IPS DF 4.7 (cell line): ENCODE measurements around the gene SGMS2.
"Not testable (repeated sequence)": the region's sequence is repeated elsewhere in the genome, so short reads cannot be mapped to it uniquely, and the experiment has no call there.

Experiments
- DNase-seq: peaks from one replicate; pipeline ENCODE4 v3.0.0-alpha.2; 2013; ENCODE audit warnings: low spot score; ENCODE audit errors: extremely low read depth

The SGMS2 gene

DNA sequence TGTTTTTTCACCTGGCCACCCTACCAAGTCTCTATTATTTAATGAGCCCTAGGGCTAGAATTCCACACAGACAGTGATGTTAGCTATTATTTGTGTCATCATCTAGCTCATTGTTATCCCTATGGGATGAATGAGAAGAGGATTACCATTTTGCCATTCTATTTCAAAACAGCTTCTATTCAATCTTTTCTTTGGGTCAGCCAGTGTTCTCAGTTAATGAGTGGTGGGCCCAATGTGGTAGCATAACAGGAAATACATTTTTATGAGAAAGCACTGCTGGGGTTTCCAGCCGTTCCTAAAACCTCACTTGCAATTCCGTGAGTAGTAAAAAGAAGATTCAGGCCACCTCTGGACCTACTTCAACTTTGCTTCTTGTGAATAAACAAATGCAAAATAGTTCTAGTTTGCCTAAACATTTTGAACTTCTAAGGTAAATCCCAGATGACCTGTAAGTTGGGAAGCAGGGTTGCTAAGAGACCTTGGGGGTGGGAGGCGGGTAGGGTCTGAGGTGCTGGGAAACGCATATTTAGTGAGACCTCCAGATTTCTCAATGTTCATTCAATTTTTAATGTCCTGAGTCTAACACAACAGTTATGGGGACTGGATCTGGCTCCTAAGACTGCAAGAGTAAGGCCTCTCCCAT, 81.8 kb downstream of the SGMS2 start:
- DNase-seq: no peak

- DNase-seq: no peak
These were observed 83.6 kb downstream of the SGMS2 start for GRCh38 chr4:107908377-107908776.

DNA sequence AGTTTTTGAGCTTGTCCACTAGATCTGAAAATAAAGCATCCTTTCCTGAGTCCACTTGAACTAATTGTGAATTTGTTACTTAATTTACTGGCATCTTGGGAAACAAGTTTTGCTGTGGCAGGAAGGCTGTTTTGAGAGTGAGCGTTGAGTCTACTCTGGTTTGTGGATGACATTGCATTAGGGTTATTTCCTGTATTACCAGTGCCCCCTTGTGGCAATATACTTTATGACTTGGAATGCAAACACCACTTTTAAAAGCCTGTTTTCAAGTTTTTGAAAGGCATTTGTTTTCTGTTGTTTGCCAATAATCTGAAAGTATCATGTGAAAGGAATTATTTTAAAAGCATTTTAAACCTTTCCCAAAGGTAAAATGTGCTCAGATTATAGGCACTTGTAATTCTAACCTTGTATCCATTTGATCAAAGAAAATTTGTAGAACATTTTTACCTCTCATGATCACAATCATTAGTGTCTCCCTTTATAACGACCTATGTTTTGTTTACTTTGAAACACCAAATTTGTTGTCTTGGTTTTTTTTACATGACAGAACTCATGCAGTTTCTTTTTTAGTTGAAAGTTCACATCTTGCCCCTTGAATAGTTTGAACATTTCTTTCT, 88.7 kb downstream of the SGMS2 start:
- DNase-seq: no peak

- DNase-seq: no peak
These were observed 90.5 kb downstream of the SGMS2 start for GRCh38 chr4:107915220-107915619.

DNA sequence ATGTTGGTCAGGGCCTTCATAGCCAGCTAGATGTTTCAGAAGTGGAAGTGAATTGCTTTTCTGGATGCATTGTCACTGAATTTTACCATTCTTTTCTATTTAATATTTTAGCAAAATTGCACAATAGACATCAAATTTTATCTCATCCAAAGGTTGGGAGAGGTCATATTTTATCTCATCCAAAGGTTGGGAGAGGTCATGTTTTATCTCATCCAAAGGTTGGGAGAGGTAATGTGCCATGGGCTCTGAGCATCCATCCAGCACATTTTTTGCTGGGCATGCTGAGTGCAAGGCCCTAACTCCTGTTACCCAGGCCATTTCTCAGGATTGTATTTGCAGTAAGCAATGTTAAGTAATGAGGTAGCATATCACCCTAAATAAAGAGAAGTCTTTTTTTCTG, 91.9 kb downstream of the SGMS2 start:
- DNase-seq: no peak

GRCh38 chr4:107917500-107917899, 92.8 kb downstream of the SGMS2 start:
- no peak for DNase-seq

- DNase-seq: no peak
These were observed 98.0 kb downstream of the SGMS2 start for GRCh38 chr4:107922486-107923473.

- not testable (repeated sequence) for DNase-seq
These were observed 101.0 kb downstream of the SGMS2 start for GRCh38 chr4:107925713-107926112.

- not testable (repeated sequence) for DNase-seq
These were observed 102.1 kb downstream of the SGMS2 start for GRCh38 chr4:107926875-107927274.

DNA sequence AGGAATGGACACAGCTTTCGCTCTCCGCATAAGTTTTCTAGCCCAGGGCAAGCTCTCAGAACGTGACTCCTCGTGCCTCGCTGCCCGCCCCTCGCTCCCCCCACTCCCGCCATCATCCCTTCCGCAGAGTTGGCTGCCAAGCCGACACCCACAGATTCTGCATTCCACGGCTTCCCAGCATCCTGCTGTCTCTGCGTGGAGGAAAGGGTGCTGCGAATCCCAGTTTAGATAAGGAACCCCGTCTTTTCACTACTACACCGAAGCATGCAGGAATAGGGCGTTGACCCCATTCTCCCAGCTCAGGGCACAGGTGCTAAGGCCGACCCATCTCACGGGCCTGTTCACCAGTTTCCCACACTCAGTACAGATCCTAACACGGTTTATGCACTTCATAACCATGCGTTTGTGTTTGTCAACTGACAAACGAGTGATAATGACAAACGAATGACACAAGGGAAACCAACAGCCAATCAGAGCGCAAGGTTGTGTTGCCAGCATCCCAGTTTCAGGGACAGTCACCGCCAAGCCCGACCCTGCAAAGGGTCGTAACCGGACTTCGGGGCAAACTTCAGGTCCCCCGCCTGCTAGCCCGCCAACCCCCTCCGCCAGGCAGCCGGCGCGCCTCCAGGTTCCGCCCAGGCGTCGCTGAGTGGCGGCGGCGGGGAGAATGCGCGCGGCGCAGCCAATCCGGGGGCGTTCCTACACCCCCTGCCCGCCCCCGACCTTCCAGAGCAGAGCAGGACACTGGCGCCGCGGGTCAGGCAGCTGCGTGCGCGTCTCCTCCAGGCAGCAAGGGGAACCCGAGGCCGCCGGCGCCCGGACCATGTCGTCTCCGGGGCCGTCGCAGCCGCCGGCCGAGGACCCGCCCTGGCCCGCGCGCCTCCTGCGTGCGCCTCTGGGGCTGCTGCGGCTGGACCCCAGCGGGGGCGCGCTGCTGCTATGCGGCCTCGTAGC, 106.4 kb downstream of the SGMS2 start, which contains the start of gene CYP2U1:
TSS of gene CYP2U1 (plus strand) at position 729 of the 954 bp plus-strand sequence. CDS start at position 824, 95 bp downstream.
- no peak for DNase-seq

- DNase-seq: no peak
These were observed 107.1 kb downstream of the SGMS2 start for GRCh38 chr4:107931775-107932321.

GRCh38 chr4:107935246-107935645, 110.5 kb downstream of the SGMS2 start:
- no peak for DNase-seq

DNA sequence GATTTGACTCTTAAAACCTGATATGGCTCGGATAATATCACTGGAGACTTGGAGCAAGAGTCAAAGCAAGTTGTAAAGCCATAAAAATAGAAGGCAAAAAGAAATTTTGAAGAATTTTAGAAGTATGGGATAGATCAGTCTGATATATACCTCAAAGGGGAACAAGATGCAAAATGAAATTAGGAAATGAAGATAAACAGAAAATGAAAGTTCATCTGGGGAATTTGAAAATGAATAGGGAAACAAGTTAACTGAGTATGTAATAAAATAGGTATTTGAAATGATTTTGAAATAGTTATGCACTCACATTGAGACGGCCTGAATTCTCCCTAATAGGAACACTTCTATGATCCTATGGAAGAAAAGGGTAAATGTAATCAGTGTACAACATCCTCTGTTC, 112.3 kb downstream of the SGMS2 start:
- no peak for DNase-seq

DNA sequence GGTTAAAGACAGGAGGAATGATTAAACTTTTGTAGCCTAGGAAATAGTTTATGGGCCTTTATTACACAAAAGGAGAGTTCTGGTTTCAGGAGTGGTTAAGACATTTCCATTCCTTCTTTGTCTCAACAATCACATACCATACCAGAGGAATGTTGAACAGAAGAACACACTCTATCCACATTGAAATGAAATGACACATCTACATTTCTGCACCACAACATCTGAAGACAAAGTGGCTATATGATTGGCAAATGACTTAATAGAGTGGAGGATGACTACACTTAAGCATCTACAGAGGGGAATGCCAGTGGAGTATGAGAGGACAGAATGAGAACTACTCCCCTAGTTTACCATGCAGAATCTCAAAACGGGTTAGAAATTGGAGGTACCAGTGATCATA, 114.6 kb downstream of the SGMS2 start:
- no peak for DNase-seq

DNA sequence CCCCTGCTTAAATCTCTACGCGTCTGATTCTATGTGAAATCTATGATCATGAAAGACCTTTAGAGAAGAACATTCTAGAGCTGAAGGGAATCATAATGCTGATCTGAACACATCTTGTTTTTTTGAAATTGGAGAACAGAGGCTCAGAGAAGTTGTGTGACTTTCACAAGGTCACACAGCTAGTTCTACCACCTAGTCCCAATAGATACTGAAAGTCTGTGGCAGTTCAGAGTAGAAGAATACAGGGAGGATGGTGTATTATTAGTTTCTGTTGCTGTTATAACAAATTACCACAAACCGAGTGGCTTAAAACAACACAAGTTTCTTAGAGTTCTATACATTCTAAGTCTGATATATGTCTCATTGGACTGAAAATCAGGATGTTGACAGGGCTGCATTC, 121.1 kb downstream of the SGMS2 start:
- no peak for DNase-seq

GRCh38 chr4:107950746-107951540, 126.2 kb downstream of the SGMS2 start:
- DNase-seq: no peak

- no peak for DNase-seq
These were observed 126.8 kb downstream of the SGMS2 start for GRCh38 chr4:107951551-107951950.

DNA sequence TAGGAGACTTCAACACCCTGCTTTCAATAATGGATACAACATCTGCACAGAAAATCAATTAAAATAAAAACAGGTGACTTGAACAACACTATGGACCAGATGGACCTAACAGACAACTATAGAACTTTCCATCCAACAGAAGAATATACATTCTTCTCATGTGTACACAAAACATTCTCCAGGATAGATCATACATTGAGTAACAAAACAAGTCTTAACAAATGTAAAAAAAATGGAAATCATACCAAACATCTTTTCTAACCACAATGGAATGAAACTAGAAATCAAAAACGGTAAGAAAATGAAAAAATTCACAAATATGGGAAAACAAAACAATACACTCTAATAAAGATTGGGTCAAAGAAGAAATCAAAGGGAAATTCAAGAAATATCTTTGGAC, 131.3 kb downstream of the SGMS2 start:
- no peak for DNase-seq
